Measurements from ENCODE around the gene NAALADL1. TPM values are rescaled to one million over a fixed set of nuclear protein-coding genes. Genes with fewer than 3 reads are reported as not detected.

Gene NAALADL1
- total RNA-seq, 1 donor from 2014 or later = 27.9 TPM

DNA sequence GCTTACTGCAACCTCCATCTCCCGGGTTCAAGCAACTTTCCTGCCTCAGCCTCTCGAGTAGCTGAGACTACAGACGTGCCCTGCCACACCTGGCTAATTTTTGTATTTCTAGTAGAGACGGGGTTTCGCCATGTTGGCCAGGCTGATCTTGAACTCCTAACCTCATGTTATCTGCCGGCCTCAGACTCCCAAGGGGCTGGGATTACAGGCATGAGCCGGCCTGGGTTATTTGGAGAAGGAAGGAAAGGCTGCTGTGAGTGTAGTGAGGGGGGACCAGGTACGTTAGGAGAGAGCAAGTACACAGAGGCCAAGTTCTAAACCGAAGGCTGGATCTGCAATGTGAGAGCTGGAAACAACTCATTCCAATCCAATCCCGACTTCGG lies 62.0 kb downstream of the NAALADL1 start:
- H3K4me3 ChIP-seq (ENCODE audit: low read depth, low read length) = peak overlapping the region; percentile 61
- DNase-seq (ENCODE audit: low read depth) = no peak
- TF ChIP-seq, protein P1, sequence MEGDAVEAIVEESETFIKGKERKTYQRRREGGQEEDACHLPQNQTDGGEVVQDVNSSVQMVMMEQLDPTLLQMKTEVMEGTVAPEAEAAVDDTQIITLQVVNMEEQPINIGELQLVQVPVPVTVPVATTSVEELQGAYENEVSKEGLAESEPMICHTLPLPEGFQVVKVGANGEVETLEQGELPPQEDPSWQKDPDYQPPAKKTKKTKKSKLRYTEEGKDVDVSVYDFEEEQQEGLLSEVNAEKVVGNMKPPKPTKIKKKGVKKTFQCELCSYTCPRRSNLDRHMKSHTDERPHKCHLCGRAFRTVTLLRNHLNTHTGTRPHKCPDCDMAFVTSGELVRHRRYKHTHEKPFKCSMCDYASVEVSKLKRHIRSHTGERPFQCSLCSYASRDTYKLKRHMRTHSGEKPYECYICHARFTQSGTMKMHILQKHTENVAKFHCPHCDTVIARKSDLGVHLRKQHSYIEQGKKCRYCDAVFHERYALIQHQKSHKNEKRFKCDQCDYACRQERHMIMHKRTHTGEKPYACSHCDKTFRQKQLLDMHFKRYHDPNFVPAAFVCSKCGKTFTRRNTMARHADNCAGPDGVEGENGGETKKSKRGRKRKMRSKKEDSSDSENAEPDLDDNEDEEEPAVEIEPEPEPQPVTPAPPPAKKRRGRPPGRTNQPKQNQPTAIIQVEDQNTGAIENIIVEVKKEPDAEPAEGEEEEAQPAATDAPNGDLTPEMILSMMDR (conservative IDR thresholded peaks at IDR 0.05; ENCODE audit: low read depth, low read length) = no peak

Other genes with a start within 250 kb of the NAALADL1 start
- gene MEN1, start 248.0 kb downstream of the NAALADL1 start, total RNA-seq = 23.5 and 26.4 TPM in 2 replicates
- gene CDC42BPG, start 213.9 kb downstream of the NAALADL1 start, total RNA-seq = 4.6 and 8.9 TPM in 2 replicates
- gene EHD1, start 179.9 kb downstream of the NAALADL1 start, total RNA-seq = 82.7 and 93.4 TPM in 2 replicates
- 22.4 and 25.8 TPM in 2 replicates for gene ATG2A, start 141.3 kb downstream of the NAALADL1 start, total RNA-seq
- gene PPP2R5B, start 133.9 kb downstream of the NAALADL1 start, total RNA-seq = 16.8 and 32.9 TPM in 2 replicates
- gene GPHA2, start 122.7 kb downstream of the NAALADL1 start, total RNA-seq = not detected in 2 replicates
- gene MAJIN, start 86.4 kb downstream of the NAALADL1 start, total RNA-seq = not detected in 2 replicates
- gene BATF2, start 61.6 kb downstream of the NAALADL1 start, total RNA-seq = 0.35 and 1.1 TPM in 2 replicates
- gene ARL2, start 44.4 kb downstream of the NAALADL1 start, total RNA-seq = 151 and 169 TPM in 2 replicates
- gene SNX15, start 31.1 kb downstream of the NAALADL1 start, total RNA-seq = 16.5 and 18.5 TPM in 2 replicates
- 49.0 and 50.6 TPM in 2 replicates for gene SAC3D1, start 17.3 kb downstream of the NAALADL1 start, total RNA-seq
- 32.0 and 45.4 TPM in 2 replicates for gene CDCA5, start 25.5 kb upstream of the NAALADL1 start, total RNA-seq
- gene ZFPL1, start 25.7 kb upstream of the NAALADL1 start, total RNA-seq = 59.0 and 61.1 TPM in 2 replicates
- gene VPS51, start 37.7 kb upstream of the NAALADL1 start, total RNA-seq = 227 and 342 TPM in 2 replicates
- gene TM7SF2, start 53.3 kb upstream of the NAALADL1 start, total RNA-seq = 32.9 and 52.5 TPM in 2 replicates
- 31.9 and 37.1 TPM in 2 replicates for gene ZNHIT2, start 59.1 kb upstream of the NAALADL1 start, total RNA-seq
- 535 and 1,041 TPM in 2 replicates for gene FAU, start 63.6 kb upstream of the NAALADL1 start, total RNA-seq
- gene MRPL49, start 63.8 kb upstream of the NAALADL1 start, total RNA-seq = 77.5 and 126 TPM in 2 replicates
- 10.8 and 14.8 TPM in 2 replicates for gene SYVN1, start 76.0 kb upstream of the NAALADL1 start, total RNA-seq
- not detected in 2 replicates for gene SPDYC, start 111.7 kb upstream of the NAALADL1 start, total RNA-seq
- gene CAPN1, start 123.4 kb upstream of the NAALADL1 start, total RNA-seq = 256 and 360 TPM in 2 replicates
- 30.2 and 42.9 TPM in 2 replicates for gene POLA2, start 203.4 kb upstream of the NAALADL1 start, total RNA-seq

Measured in epithelial cell of proximal tubule (primary cell).